HUES48 (cell line): ENCODE measurements around the gene SLC1A3.
A peak's percentile ranks its signal among the peaks of the same experiment; 100 is the strongest.
"Not testable (repeated sequence)": the region's sequence is repeated elsewhere in the genome, so short reads cannot be mapped to it uniquely, and the experiment has no call there.

Experiments
- H3K27ac ChIP-seq: one replicate; pipeline ENCODE4 v1.7.0; 2013; ENCODE audit warnings: low read depth, low read length, inconsistent platforms
- H3K27me3 ChIP-seq: 2 replicates; pipeline ENCODE4 v1.6.1; 2013; ENCODE audit warnings: mild to moderate bottlenecking, low read length; ENCODE audit not compliant: control insufficient read depth, insufficient read depth
- H3K36me3 ChIP-seq: 2 replicates; pipeline ENCODE4 v1.6.1; 2013; ENCODE audit warnings: low read length; ENCODE audit not compliant: control insufficient read depth, insufficient read depth
- H3K4me1 ChIP-seq: 2 replicates; pipeline ENCODE4 v1.6.1; 2013; ENCODE audit warnings: mild to moderate bottlenecking, low read length; ENCODE audit not compliant: control insufficient read depth, insufficient read depth
- H3K4me3 ChIP-seq: 2 replicates; pipeline ENCODE4 v1.5.1; 2013; ENCODE audit warnings: mild to moderate bottlenecking, low read depth, low read length
- H3K9ac ChIP-seq: 2 replicates; pipeline ENCODE4 v1.6.1; 2013; ENCODE audit warnings: mild to moderate bottlenecking, low read depth, low read length, moderate library complexity
- H3K9me3 ChIP-seq: 2 replicates; pipeline ENCODE4 v1.6.1; 2013; ENCODE audit warnings: low read length; ENCODE audit not compliant: control insufficient read depth, insufficient read depth

Gene SLC1A3

GRCh38 chr5:36584009-36584875 lies 22.2 kb upstream of the SLC1A3 start:
- H3K27me3 ChIP-seq = no peaks in the 10 kb centered on the region
- H3K4me1 ChIP-seq = no peaks in the 10 kb centered on the region
- no peaks in the 10 kb centered on the region for H3K9me3 ChIP-seq
- no peak overlapping the region for H3K4me3 ChIP-seq
- no peak overlapping the region for H3K9ac ChIP-seq
- H3K27ac ChIP-seq = no peak overlapping the region
- no peaks in the 10 kb centered on the region for H3K36me3 ChIP-seq

- Histone ChIP-seq H3K4me3 (no peak overlapping the region), H3K4me1 (peaks cover 5% of the 10 kb centered on the region; the same call in 1 of the 2 replicates), H3K36me3 (no peaks in the 10 kb centered on the region), H3K27ac (no peak overlapping the region), H3K27me3 (no peaks in the 10 kb centered on the region), H3K9me3 (no peaks in the 10 kb centered on the region), H3K9ac (no peak overlapping the region)
Measured at GRCh38 chr5:36585701-36586100, 20.7 kb upstream of the SLC1A3 start.

GRCh38 chr5:36587354-36587753 lies 19.1 kb upstream of the SLC1A3 start:
- Histone ChIP-seq H3K9ac (no peak overlapping the region), H3K9me3 (no peaks in the 10 kb centered on the region), H3K27ac (no peak overlapping the region), H3K4me3 (no peak overlapping the region), H3K4me1 (peaks cover 15% of the 10 kb centered on the region), H3K27me3 (no peaks in the 10 kb centered on the region), H3K36me3 (no peaks in the 10 kb centered on the region)

GRCh38 chr5:36589735-36590134 lies 16.7 kb upstream of the SLC1A3 start:
- H3K4me1 ChIP-seq = peaks cover 15% of the 10 kb centered on the region
- H3K9me3 ChIP-seq, H3K27me3 ChIP-seq, H3K36me3 ChIP-seq, H3K27ac ChIP-seq, H3K4me3 ChIP-seq, H3K9ac ChIP-seq: not testable (repeated sequence)

GRCh38 chr5:36590513-36591286 lies 15.7 kb upstream of the SLC1A3 start:
- no peaks in the 10 kb centered on the region for H3K27me3 ChIP-seq
- H3K36me3 ChIP-seq = no peaks in the 10 kb centered on the region
- H3K4me3 ChIP-seq = no peak overlapping the region
- H3K9me3 ChIP-seq = no peaks in the 10 kb centered on the region
- no peak overlapping the region for H3K9ac ChIP-seq
- peak overlapping the region; percentile 60 for H3K27ac ChIP-seq
- peaks cover 15% of the 10 kb centered on the region for H3K4me1 ChIP-seq

GRCh38 chr5:36593867-36594266 lies 12.5 kb upstream of the SLC1A3 start:
- Histone ChIP-seq H3K9ac (no peak overlapping the region), H3K4me3 (no peak overlapping the region), H3K36me3 (no peaks in the 10 kb centered on the region), H3K4me1 (peaks cover 28% of the 10 kb centered on the region), H3K27me3 (no peaks in the 10 kb centered on the region), H3K27ac (no peak overlapping the region), H3K9me3 (no peaks in the 10 kb centered on the region)

GRCh38 chr5:36596247-36596646 lies 10.2 kb upstream of the SLC1A3 start:
- Histone ChIP-seq H3K9ac (peak overlapping the region; percentile 19; the same call in 1 of the 2 replicates), H3K4me1 (peaks cover 17% of the 10 kb centered on the region), H3K27ac (peak overlapping the region; percentile 80), H3K4me3 (peak overlapping the region; percentile 43), H3K9me3 (no peaks in the 10 kb centered on the region), H3K36me3 (no peaks in the 10 kb centered on the region), H3K27me3 (no peaks in the 10 kb centered on the region)

GRCh38 chr5:36596756-36597155 lies 9.7 kb upstream of the SLC1A3 start:
- Histone ChIP-seq H3K36me3 (no peaks in the 10 kb centered on the region), H3K9me3 (no peaks in the 10 kb centered on the region), H3K27ac (peak overlapping the region; percentile 80), H3K27me3 (no peaks in the 10 kb centered on the region), H3K9ac (0 out of 2 replicates have a peak overlapping the region, but pooled peaks have one; percentile 19), H3K4me1 (peaks cover 13% of the 10 kb centered on the region), H3K4me3 (peak overlapping the region; percentile 43)

- H3K27ac ChIP-seq = no peak overlapping the region
- H3K4me1 ChIP-seq = peaks cover 16% of the 10 kb centered on the region
- no peaks in the 10 kb centered on the region for H3K9me3 ChIP-seq
- no peaks in the 10 kb centered on the region for H3K27me3 ChIP-seq
- no peak overlapping the region for H3K4me3 ChIP-seq
- H3K36me3 ChIP-seq = no peaks in the 10 kb centered on the region
- H3K9ac ChIP-seq = no peak overlapping the region
Measured at GRCh38 chr5:36598045-36598444, 8.4 kb upstream of the SLC1A3 start.

- H3K36me3 ChIP-seq = no peaks in the 10 kb centered on the region
- peaks cover 21% of the 10 kb centered on the region for H3K4me1 ChIP-seq
- H3K27me3 ChIP-seq = no peaks in the 10 kb centered on the region
- no peak overlapping the region for H3K9ac ChIP-seq
- H3K9me3 ChIP-seq = no peaks in the 10 kb centered on the region
- H3K27ac ChIP-seq = no peak overlapping the region
- no peak overlapping the region for H3K4me3 ChIP-seq
Measured at GRCh38 chr5:36599986-36600779, 6.2 kb upstream of the SLC1A3 start.
